Psoas muscle (tissue), 7 donors: ENCODE data around the gene CWH43. TPM values are rescaled to one million over a fixed set of nuclear protein-coding genes. Genes with fewer than 3 reads are reported as not detected.

Source experiments
- polyA plus RNA-seq, 3 donors: library from polyadenylated mRNA; stranded (reverse); fragments of 200-250 nt; gene quantifications; one replicate each; pipeline ENCODE4 v1.2.3, GENCODE V29; 2013
- total RNA-seq, 4 donors: library from RNA; stranded (reverse); fragmentation: NEBNext Ultra II Directional in 2 of 4; extraction: Animal tissue kit (Norgen Biotek cat#: 25700) in 2 of 4; gene quantifications; one replicate each; pipeline versions ENCODE4 v1.2.1 to v1.2.4, GENCODE V29; 2021 to 2023
- donor health status: healthy with polysubstance abuse.
- donor health status: DM: no; HTN: no; CAD: no; lungs with moderate emphysema.
- donor health status: Bipolar disorder and iron deficiency.
- donor health status: healthy.
- donor health status: DM: no; HTN: no; CAD: no.
- donor health status: DM: no; HTN: no; CAD: no.
- donor health status: DM: yes; HTN: yes; CAD: no.

CWH43 gene
- total and polyA plus RNA-seq, 7 donors = not detected

Other genes with a start within 250 kb of the CWH43 start
- gene FRYL, start 206.0 kb upstream of the CWH43 start, total RNA-seq = 10 to 100 TPM; 15.0 to 21.7 (median 20.9) TPM
- gene FRYL, start 206.0 kb upstream of the CWH43 start, polyA plus RNA-seq = 10 to 100 TPM in 2 of 3 donors, 1 to 10 TPM in 1; 4.8 to 14.5 (median 10.3) TPM
- gene OCIAD1, start 155.2 kb upstream of the CWH43 start, total RNA-seq = 100 to 1,000 TPM; 118 to 160 (median 136) TPM
- gene OCIAD1, start 155.2 kb upstream of the CWH43 start, polyA plus RNA-seq = 100 to 1,000 TPM; 106 to 121 (median 107) TPM
- gene OCIAD2, start 79.5 kb upstream of the CWH43 start, total RNA-seq = 1 to 10 TPM; 2.1 to 9.7 (median 7.0) TPM
- gene OCIAD2, start 79.5 kb upstream of the CWH43 start, polyA plus RNA-seq = 1 to 10 TPM; 3.7 to 8.8 (median 7.8) TPM